ENCODE results near the gene CNGB1. TPM values are rescaled to one million over a fixed set of nuclear protein-coding genes. Genes with fewer than 3 reads are reported as not detected.
A peak's percentile ranks its signal among the peaks of the same experiment; 100 is the strongest.

The CNGB1 gene
- total RNA-seq, 1 experiment from 2014 or later, result 0.04 TPM

DNA sequence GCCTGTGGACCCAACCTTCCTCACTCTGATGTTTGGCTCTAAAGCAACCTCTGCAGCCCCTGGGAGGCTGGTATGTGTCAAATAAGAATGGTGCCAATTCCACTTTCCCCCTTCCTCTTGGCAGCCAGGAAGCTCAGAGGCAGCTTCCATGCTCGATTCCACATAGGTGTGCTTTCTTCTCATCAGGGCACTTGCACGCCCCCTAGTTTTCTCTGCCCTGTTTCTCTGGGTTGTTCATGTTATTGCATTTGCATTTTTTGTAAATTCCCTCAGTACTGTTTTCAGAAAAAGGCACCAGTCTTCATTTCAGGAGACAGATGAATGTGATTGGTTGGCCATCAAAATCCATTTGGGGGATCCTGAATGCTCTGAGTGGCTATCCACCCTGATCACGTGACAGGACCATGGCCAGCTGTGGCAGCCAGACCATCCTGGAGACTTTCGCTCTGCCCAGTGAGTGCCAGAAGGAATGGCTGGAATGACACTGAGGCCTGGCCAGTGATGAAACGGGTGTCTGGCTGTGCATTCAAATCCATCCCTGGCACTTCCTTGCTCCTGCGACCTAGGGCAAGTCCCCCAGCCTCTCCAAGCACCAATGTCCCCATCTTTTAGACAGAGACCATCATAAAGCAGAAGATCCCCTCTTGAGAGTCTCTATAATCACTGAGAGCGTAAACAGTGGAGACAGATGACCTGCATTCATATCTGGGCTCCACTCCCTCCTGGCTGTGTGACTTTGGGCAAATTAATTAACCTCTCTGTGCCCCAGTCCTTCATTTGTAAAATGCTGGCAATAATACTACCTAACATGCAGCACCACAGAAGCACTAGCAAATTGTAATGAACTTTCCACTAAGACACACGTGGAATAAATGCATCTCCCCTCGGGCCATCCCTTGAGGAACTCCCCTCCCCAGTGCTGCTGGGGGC, 56.4 kb downstream of the CNGB1 start:
- Histone ChIP-seq H3K4me1 (ENCODE audit: insufficient read depth, low read length) (no peaks in the 10 kb centered on the region; the same call in 1 of the 2 replicates), H3K27me3 (ENCODE audit: low read length) (no peaks in the 10 kb centered on the region), H2AFZ (ENCODE audit: low read length) (no peak overlapping the region), H3K9ac (ENCODE audit: low read length) (no peak overlapping the region), H3F3A (ENCODE audit: low read length, unreplicated experiment) (no peaks in the 10 kb centered on the region), H4K20me1 (ENCODE audit: low read length) (no peaks in the 10 kb centered on the region), H3K4me2 (ENCODE audit: low read length) (no peak overlapping the region), H3K9me3 (ENCODE audit: low read length) (no peaks in the 10 kb centered on the region), H3K27ac (ENCODE audit: low read length) (no peak overlapping the region), H3K9me2 (replicated peaks; ENCODE audit: low read length) (no peaks in the 10 kb centered on the region), H3K79me2 (ENCODE audit: low read length) (no peaks in the 10 kb centered on the region), H3K36me3 (ENCODE audit: low read depth, low read length) (no peaks in the 10 kb centered on the region), H3K4me3 (ENCODE audit: low read length) (no peak overlapping the region)
- DNase-seq (no peak), ATAC-seq (no peak)
- TF ChIP-seq, protein P1, sequence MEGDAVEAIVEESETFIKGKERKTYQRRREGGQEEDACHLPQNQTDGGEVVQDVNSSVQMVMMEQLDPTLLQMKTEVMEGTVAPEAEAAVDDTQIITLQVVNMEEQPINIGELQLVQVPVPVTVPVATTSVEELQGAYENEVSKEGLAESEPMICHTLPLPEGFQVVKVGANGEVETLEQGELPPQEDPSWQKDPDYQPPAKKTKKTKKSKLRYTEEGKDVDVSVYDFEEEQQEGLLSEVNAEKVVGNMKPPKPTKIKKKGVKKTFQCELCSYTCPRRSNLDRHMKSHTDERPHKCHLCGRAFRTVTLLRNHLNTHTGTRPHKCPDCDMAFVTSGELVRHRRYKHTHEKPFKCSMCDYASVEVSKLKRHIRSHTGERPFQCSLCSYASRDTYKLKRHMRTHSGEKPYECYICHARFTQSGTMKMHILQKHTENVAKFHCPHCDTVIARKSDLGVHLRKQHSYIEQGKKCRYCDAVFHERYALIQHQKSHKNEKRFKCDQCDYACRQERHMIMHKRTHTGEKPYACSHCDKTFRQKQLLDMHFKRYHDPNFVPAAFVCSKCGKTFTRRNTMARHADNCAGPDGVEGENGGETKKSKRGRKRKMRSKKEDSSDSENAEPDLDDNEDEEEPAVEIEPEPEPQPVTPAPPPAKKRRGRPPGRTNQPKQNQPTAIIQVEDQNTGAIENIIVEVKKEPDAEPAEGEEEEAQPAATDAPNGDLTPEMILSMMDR (conservative IDR thresholded peaks at IDR 0.05; ENCODE audit: low read depth, low read length), result 0 out of 2 replicates have a peak, but pooled peaks have one; percentile 15
- no peak for TF ChIP-seq EZH2 (IDR thresholded peaks at IDR 0.05; ENCODE audit: low read length, unreplicated experiment)
- TF ChIP-seq EZH2phosphoT487 (IDR thresholded peaks at IDR 0.05; ENCODE audit: borderline replicate concordance, low read length), result no peak
- intact Hi-C loops (cut with micrococcal nuclease), result no loop called here
- no TSS peak for BruUV-seq (replicated peaks)
- CTCF ChIA-PET, result no interaction called here
- POLR2A ChIA-PET (ENCODE audit: unreplicated experiment), result no interaction called here

DNA sequence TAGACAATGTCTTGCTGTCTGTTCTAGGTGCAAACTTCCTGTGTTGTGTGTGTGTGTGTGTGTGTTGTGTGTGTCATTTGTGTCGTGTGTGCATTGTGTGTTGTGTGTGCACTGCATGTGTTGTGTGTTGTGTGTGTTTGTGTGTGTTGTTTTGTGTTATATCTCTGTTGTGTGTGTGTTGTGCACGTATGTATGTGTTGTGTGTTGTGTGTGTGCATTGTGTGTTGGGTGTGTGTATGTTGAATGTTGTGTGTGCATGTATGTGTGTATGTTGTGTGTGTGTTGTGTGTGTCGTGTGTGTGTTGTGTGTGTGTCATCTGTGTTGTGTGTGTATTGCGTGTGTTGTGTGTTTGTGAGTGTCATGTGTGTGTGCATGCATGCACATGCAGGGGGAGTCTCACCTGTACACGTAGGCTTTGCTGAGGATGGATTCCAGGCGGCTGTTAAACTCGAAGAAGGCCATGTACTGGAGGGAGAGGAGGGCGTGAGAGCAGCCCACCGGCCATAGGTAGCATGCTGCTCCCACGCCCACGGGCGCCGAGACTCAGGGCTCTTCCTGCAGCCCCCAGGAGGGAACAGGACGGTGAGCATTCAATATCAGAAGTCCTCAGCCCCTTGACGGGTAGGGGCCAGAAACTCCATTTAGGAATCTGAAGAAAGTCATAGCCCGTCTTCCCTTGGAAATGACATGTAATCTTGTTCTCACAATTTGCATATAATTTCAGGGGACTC, 58.2 kb downstream of the CNGB1 start:
- H3K27ac ChIP-seq (ENCODE audit: low read length), result no peak overlapping the region
- H2AFZ ChIP-seq (ENCODE audit: low read length), result no peak overlapping the region
- no peaks in the 10 kb centered on the region for H3K9me2 ChIP-seq (replicated peaks; ENCODE audit: low read length)
- no peaks in the 10 kb centered on the region for H4K20me1 ChIP-seq (ENCODE audit: low read length)
- H3K9me3 ChIP-seq (ENCODE audit: low read length), result no peaks in the 10 kb centered on the region
- H3K36me3 ChIP-seq (ENCODE audit: low read depth, low read length), result no peaks in the 10 kb centered on the region
- no peak overlapping the region for H3K4me3 ChIP-seq (ENCODE audit: low read length)
- intact Hi-C loops (cut with micrococcal nuclease), result no loop called here
- no TSS peak for BruUV-seq (replicated peaks)
- TF ChIP-seq, protein P1 (conservative IDR thresholded peaks at IDR 0.05; ENCODE audit: low read depth, low read length), result no peak
- H3K27me3 ChIP-seq (ENCODE audit: low read length), result no peaks in the 10 kb centered on the region
- no peaks in the 10 kb centered on the region; the same call in 1 of the 2 replicates for H3K4me1 ChIP-seq (ENCODE audit: insufficient read depth, low read length)
- no peak overlapping the region for H3K9ac ChIP-seq (ENCODE audit: low read length)
- no peak for ATAC-seq
- CTCF ChIA-PET, result no interaction called here
- H3K79me2 ChIP-seq (ENCODE audit: low read length), result no peaks in the 10 kb centered on the region
- no peaks in the 10 kb centered on the region for H3F3A ChIP-seq (ENCODE audit: low read length, unreplicated experiment)
- H3K4me2 ChIP-seq (ENCODE audit: low read length), result no peak overlapping the region
- no peak for DNase-seq
- POLR2A ChIA-PET (ENCODE audit: unreplicated experiment), result no interaction called here

DNA sequence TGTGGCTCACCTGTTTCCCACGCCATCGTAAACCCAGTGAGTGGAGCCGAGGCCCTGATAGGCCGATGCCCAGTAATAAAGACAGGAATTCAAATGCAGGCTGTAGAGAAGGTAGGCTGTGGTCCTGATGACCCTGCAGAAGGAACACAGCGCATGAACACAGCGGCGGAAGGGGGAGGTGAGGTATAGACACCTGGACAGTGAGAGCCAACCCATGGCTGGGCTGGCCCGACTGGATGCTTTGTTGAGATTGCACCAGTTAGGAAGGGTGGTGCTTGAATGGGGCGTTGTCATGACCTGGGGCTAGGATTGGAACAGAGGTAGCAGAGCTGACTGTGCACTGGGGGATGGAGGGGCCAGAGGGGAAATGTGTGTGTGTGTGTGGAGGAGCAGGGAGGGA, 59.2 kb downstream of the CNGB1 start:
- H3K4me1 ChIP-seq (ENCODE audit: insufficient read depth, low read length), result no peaks in the 10 kb centered on the region; the same call in 1 of the 2 replicates
- POLR2A ChIA-PET (ENCODE audit: unreplicated experiment), result no interaction called here
- no peak for DNase-seq

More for the DNA sequence above, 59.2 kb downstream of the CNGB1 start:
- Histone ChIP-seq H3K27me3 (ENCODE audit: low read length) (no peaks in the 10 kb centered on the region), H3F3A (ENCODE audit: low read length, unreplicated experiment) (no peaks in the 10 kb centered on the region), H3K27ac (ENCODE audit: low read length) (no peak overlapping the region), H3K36me3 (ENCODE audit: low read depth, low read length) (no peaks in the 10 kb centered on the region), H3K4me2 (ENCODE audit: low read length) (no peak overlapping the region), H4K20me1 (ENCODE audit: low read length) (no peaks in the 10 kb centered on the region), H3K79me2 (ENCODE audit: low read length) (no peaks in the 10 kb centered on the region), H3K4me3 (ENCODE audit: low read length) (no peak overlapping the region), H3K9ac (ENCODE audit: low read length) (no peak overlapping the region), H2AFZ (ENCODE audit: low read length) (no peak overlapping the region), H3K9me3 (ENCODE audit: low read length) (no peaks in the 10 kb centered on the region), H3K9me2 (replicated peaks; ENCODE audit: low read length) (no peaks in the 10 kb centered on the region)
- TF ChIP-seq, protein P1 (conservative IDR thresholded peaks at IDR 0.05; ENCODE audit: low read depth, low read length), result no peak
- TF ChIP-seq EZH2 (IDR thresholded peaks at IDR 0.05; ENCODE audit: low read length, unreplicated experiment) (no peak), EZH2phosphoT487 (IDR thresholded peaks at IDR 0.05; ENCODE audit: borderline replicate concordance, low read length) (no peak)
- no peak for ATAC-seq
- CTCF ChIA-PET, result no interaction called here
- intact Hi-C loops (cut with micrococcal nuclease), result no loop called here
- BruUV-seq (replicated peaks), result no TSS peak

All from PC-3 (cell line).